ENCODE data around the gene AP3D1.
"Not testable (repeated sequence)": the region's sequence is repeated elsewhere in the genome, so short reads cannot be mapped to it uniquely, and the experiment has no call there.

AP3D1 gene

DNA sequence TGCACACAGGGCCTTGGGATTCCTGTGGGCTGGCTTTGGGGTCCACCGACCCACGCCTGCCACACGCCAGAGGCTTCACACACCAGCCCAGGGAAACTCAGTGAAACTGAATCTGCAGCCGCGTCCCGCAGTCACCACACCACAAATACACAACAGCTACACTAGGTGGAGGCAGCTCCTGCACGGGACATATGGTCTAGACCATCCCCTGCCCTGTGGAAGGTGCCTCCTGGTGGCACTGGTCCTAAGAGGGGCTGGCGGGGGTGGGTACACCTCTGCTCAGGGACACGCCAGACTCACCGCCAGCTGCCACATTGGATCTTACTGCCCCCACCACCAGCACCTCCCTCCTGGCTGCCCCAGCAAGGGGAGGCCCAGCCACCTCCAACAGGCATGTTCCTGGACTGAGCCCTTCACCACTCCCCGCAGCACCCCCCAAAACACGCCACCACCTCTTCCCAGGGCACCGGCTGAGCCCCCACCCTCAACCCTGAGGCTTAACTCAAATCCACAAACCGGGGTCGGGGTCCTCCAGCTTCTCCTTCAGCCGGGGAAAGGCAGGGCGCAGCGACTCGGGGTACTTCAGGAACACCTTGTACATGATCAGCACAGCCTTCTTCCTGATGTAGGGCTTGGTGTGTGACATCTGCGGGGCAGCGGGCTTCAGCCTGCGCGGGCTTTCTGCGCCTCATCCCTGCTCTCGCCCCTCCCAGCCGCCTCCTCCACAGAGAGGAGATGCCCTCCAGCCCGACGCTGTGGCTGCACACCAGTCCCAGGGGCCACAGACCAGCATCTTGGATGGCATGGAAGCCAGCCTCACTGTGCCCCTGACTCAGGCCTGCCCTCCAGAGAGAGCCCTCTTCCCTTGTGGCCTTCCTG, 21.2 kb downstream of the AP3D1 start:
- no peaks in the 10 kb centered on the region for H3K4me1 Mint-ChIP-seq
- no peaks in the 10 kb centered on the region for H3K9me3 Mint-ChIP-seq
- no peaks in the 10 kb centered on the region for H3K27me3 Mint-ChIP-seq (ENCODE audit: low read depth)
- peaks cover 26% of the 10 kb centered on the region for H3K36me3 Mint-ChIP-seq (ENCODE audit: low read depth)
- no peak overlapping the region for H3K4me3 Mint-ChIP-seq
- TF ChIP-seq, protein P1, sequence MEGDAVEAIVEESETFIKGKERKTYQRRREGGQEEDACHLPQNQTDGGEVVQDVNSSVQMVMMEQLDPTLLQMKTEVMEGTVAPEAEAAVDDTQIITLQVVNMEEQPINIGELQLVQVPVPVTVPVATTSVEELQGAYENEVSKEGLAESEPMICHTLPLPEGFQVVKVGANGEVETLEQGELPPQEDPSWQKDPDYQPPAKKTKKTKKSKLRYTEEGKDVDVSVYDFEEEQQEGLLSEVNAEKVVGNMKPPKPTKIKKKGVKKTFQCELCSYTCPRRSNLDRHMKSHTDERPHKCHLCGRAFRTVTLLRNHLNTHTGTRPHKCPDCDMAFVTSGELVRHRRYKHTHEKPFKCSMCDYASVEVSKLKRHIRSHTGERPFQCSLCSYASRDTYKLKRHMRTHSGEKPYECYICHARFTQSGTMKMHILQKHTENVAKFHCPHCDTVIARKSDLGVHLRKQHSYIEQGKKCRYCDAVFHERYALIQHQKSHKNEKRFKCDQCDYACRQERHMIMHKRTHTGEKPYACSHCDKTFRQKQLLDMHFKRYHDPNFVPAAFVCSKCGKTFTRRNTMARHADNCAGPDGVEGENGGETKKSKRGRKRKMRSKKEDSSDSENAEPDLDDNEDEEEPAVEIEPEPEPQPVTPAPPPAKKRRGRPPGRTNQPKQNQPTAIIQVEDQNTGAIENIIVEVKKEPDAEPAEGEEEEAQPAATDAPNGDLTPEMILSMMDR (IDR thresholded peaks at IDR 0.05; ENCODE audit: unreplicated experiment in 3 of 3): no peak
- H3K27ac Mint-ChIP-seq: no peak overlapping the region

DNA sequence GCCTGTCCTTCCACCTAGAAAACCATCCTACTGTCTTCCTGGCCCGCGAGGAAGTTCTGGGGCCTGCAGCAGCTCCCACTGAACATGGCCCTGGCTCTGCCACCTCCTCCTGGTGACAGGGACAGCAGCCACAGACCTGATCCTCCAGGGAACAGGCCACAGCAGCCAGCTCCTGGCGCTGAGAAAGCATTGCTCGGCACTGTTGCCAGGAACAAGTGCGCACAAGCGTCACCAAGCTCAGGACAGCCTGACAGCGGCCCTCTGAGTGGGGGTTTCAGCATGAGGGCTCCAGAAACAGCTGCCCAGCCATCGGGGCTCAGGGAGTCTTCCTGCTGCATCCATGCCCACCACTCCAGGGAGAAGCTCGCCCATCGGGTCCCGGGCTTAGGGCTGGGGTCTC, 21.9 kb downstream of the AP3D1 start:
- Mint-ChIP-seq H3K27ac (no peak overlapping the region), H3K4me3 (no peak overlapping the region)

DNA sequence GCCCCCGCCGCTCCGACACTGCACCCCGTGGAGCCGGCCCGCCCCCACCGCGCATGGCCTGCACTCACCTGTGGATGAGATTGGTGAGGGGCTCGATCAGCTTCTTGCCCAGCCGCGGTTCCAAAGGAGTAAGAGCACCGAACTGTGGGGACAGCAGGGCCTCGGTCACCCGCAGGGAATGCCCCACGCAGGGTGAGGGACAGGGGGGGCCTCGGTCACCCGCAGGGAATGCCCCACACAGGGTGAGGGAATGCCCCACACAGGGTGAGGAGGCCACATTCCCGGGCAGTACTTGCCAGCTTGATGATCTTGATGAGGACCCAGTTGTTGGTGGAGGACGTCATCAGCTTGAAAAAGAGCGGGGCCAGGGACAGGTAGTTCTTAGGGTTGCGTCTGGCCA, 22.3 kb downstream of the AP3D1 start:
- no peaks in the 10 kb centered on the region for H3K27me3 Mint-ChIP-seq (ENCODE audit: low read depth)
- H3K4me1 Mint-ChIP-seq: no peaks in the 10 kb centered on the region
- no peak overlapping the region for H3K27ac Mint-ChIP-seq
- TF ChIP-seq, protein P1 (IDR thresholded peaks at IDR 0.05; ENCODE audit: unreplicated experiment in 3 of 3): no peak
- H3K36me3 Mint-ChIP-seq (ENCODE audit: low read depth): peaks cover 31% of the 10 kb centered on the region
- H3K4me3 Mint-ChIP-seq: no peak overlapping the region
- no peaks in the 10 kb centered on the region for H3K9me3 Mint-ChIP-seq

More for the DNA sequence above, 21.9 kb downstream of the AP3D1 start:
- H3K4me1 Mint-ChIP-seq: no peaks in the 10 kb centered on the region
- peaks cover 27% of the 10 kb centered on the region for H3K36me3 Mint-ChIP-seq (ENCODE audit: low read depth)
- TF ChIP-seq, protein P1 (IDR thresholded peaks at IDR 0.05; ENCODE audit: unreplicated experiment in 3 of 3): no peak
- no peaks in the 10 kb centered on the region for H3K27me3 Mint-ChIP-seq (ENCODE audit: low read depth)
- no peaks in the 10 kb centered on the region for H3K9me3 Mint-ChIP-seq

DNA sequence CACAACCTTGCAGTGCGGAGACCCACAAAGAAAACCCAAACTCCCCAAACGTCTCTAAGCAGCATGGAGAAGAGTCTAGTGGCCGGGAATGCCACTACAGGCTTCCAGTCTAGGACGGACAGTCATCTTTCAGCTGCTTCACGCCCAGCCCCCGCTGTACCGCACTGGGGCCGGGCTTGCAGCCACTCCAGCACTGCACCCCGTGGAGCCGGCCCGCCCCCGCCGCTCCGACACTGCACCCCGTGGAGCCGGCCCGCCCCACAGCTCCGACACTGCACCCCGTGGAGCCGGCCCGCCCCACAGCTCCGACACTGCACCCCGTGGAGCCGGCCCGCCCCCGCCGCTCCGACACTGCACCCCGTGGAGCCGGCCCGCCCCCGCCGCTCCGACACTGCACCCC, 23.1 kb downstream of the AP3D1 start:
- peaks cover 29% of the 10 kb centered on the region for H3K36me3 Mint-ChIP-seq (ENCODE audit: low read depth)
- not testable (repeated sequence) for H3K9me3 Mint-ChIP-seq; H3K4me3 Mint-ChIP-seq; H3K4me1 Mint-ChIP-seq; H3K27me3 Mint-ChIP-seq (ENCODE audit: low read depth); H3K27ac Mint-ChIP-seq

DNA sequence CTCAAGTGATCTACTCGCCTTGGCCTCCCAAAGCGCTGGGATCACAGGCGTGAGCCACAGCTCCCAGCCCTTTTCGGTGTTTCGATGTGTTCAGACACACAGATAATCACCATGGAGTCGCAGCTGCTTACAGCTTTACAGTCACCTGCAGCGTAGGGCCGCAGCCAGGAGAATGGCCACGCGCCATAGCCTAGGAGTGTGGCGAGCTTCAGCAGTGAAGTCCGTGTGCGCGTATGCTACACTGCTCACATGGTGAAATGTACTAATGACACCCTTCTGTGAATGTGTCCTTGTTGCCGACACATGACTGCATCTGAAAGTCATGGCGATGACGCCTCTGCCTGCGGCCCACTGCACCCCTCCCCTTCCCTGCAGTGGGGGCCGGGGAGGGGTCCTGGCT, 23.6 kb downstream of the AP3D1 start:
- Mint-ChIP-seq H3K27me3 (ENCODE audit: low read depth) (no peaks in the 10 kb centered on the region), H3K9me3 (no peaks in the 10 kb centered on the region), H3K27ac (no peak overlapping the region), H3K4me3 (no peak overlapping the region), H3K4me1 (no peaks in the 10 kb centered on the region), H3K36me3 (ENCODE audit: low read depth) (peaks cover 24% of the 10 kb centered on the region)
- TF ChIP-seq, protein P1 (IDR thresholded peaks at IDR 0.05; ENCODE audit: unreplicated experiment in 3 of 3): no peak

DNA sequence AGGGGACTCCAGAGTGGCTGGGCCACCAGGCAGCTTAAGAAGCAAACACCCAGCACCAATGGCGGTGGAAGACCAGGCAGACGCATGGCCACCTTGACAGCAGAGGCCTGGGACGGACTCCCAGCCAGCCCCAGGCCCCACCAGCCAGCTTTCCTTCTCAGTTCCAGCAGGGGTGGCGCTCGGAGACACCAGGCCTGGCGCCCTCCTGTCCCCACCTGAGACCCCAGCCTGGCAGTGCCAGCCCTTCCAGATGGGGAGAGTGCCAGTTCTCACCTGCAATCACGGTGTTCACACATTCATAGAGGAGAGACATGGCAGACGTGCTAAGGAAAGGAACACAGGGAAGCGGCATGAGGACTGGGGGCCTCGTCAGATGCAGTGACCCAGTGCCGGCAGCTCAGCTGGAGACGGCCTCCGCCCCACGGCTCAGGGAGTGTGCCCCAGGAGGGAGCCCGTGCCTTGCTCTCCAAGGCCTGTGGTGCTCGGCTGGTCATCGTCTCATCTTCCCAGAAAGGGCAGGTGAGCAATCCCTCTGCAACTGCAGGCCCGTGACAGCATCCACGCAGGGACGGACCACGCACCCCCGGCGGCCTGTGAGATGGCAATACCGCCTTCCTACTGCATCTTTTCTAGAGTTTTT, 24.4 kb downstream of the AP3D1 start:
- Mint-ChIP-seq H3K4me3 (no peak overlapping the region), H3K27me3 (ENCODE audit: low read depth) (no peaks in the 10 kb centered on the region), H3K27ac (no peak overlapping the region), H3K36me3 (ENCODE audit: low read depth) (peaks cover 20% of the 10 kb centered on the region), H3K9me3 (no peaks in the 10 kb centered on the region), H3K4me1 (no peaks in the 10 kb centered on the region)
- TF ChIP-seq, protein P1 (IDR thresholded peaks at IDR 0.05; ENCODE audit: unreplicated experiment in 3 of 3): no peak

Measured in nephron (organoid).